Uterus (tissue), 2 donors: ENCODE data around the gene BNIP1.

Experiments
- CTCF ChIP-seq, 4 experiments: fragments of 200-600 bp in 2 of 4; fragments of 450-650 bp in 2 of 4; sonication (generic) in 2 of 4; IDR thresholded peaks; one replicate each; pipeline ENCODE4 v1.5.1; 2016 to 2019; ENCODE audit warnings: antibody characterized with exemption in 4 of 4, mild to moderate bottlenecking in 2 of 4, moderate library complexity in 1 of 4
- POLR2A ChIP-seq, 2 donors: fragments of 450-650 bp; IDR thresholded peaks; one replicate each; pipeline ENCODE4 v1.6.1; 2016; ENCODE audit warnings: antibody characterized with exemption in 2 of 2, mild to moderate bottlenecking in 1 of 2, moderate library complexity in 1 of 2

- no peak for TF ChIP-seq CTCF (IDR thresholded peaks at IDR 0.05)
- TF ChIP-seq POLR2A (IDR thresholded peaks at IDR 0.05) = no peak
These were observed 53.1 kb downstream of the BNIP1 start for GRCh38 chr5:173197375-173197891.
